K562 (cell line): ENCODE measurements around the gene ACSL6. TPM values are rescaled to one million over a fixed set of nuclear protein-coding genes. Genes with fewer than 3 reads are reported as not detected.

Experiments used
- AFF1 ChIP-seq, 2 experiments: fragments of 450-650 bp; IDR thresholded peaks; 2 replicates each; pipeline ENCODE4 v1.6.1; 2018; ENCODE audit warnings: mild to moderate bottlenecking in 2 of 2, low read depth in 1 of 2; ENCODE audit not compliant: partially characterized antibody in 2 of 2
- CHCHD3 ChIP-seq: fragments of 250-450 bp; sonication (Bioruptor Pico); IDR thresholded peaks from 2 replicates; pipeline ENCODE4 v2.1.2; 2022; ENCODE audit warnings: mild to moderate bottlenecking
- CREB3 ChIP-seq: fragments of 450-650 bp; conservative IDR thresholded peaks from 2 replicates; pipeline ENCODE4 v1.6.1; 2016; ENCODE audit warnings: missing genetic modification characterization, low read depth, mild to moderate bottlenecking, missing compliant biosample characterization, moderate library complexity
- EWSR1 ChIP-seq: fragments of 450-650 bp; IDR thresholded peaks from 2 replicates; pipeline ENCODE4 v1.6.1; 2018; ENCODE audit warnings: borderline replicate concordance, mild to moderate bottlenecking, low read depth, moderate library complexity; ENCODE audit not compliant: partially characterized antibody
- FOXK2 ChIP-seq, 2 experiments: fragments of 450-650 bp; IDR thresholded peaks in 1 of 2; conservative IDR thresholded peaks in 1 of 2; 2 replicates each; pipeline ENCODE4 v1.6.1; 2016; ENCODE audit warnings: low read depth in 2 of 2, mild to moderate bottlenecking in 1 of 2
- HDAC1 ChIP-seq, 2 experiments: fragments of 450-650 bp; IDR thresholded peaks; 2 replicates each; pipeline ENCODE4 v1.6.1; 2016 to 2017; ENCODE audit warnings: inconsistent platforms in 1 of 2, mild to moderate bottlenecking in 1 of 2, moderate library complexity in 1 of 2
- HMBOX1 ChIP-seq: sonication (generic); IDR thresholded peaks from 2 replicates; pipeline ENCODE4 v1.6.1; 2016
- IRF1 ChIP-seq: sonication (generic); formaldehyde crosslinking; IDR thresholded peaks from 2 replicates; pipeline ENCODE4 v1.8.0; 2022; ENCODE audit warnings: missing genetic modification reagents, mild to moderate bottlenecking, borderline replicate concordance
- MTA1 ChIP-seq: fragments of 450-650 bp; IDR thresholded peaks from 2 replicates; pipeline ENCODE4 v1.6.1; 2017; ENCODE audit warnings: borderline replicate concordance
- MYC ChIP-seq, 2 experiments: fragments of 250-450 bp in 1 of 2; sonication (Bioruptor Pico) in 1 of 2; IDR thresholded peaks; 2 replicates each; pipeline versions ENCODE4 v1.5.1 to v1.6.1; 2012 to 2021; ENCODE audit warnings: low read depth in 2 of 2, borderline replicate concordance in 1 of 2, improper control_type of control experiment in 1 of 2, low read length in 1 of 2, mild to moderate bottlenecking in 1 of 2, moderate library complexity in 1 of 2
- POLR3A ChIP-seq: IDR thresholded peaks from 2 replicates; pipeline ENCODE4 v1.6.1; 2011; ENCODE audit warnings: borderline replicate concordance, mild to moderate bottlenecking, moderate library complexity; ENCODE audit not compliant: insufficient read length, insufficient read depth; ENCODE audit errors: extremely low read depth
- SMC3 ChIP-seq: conservative IDR thresholded peaks from 2 replicates; pipeline ENCODE4 v1.6.1; 2011; ENCODE audit warnings: low read depth, low read length, improper control_type of control experiment; ENCODE audit not compliant: insufficient read depth
- SP2 ChIP-seq: IDR thresholded peaks from 2 replicates; pipeline ENCODE4 v1.6.1; 2011; ENCODE audit warnings: mild to moderate bottlenecking, low read depth, low read length, moderate library complexity; ENCODE audit not compliant: poor library complexity, severe bottlenecking; ENCODE audit errors: extremely low read depth
- THRAP3 ChIP-seq: fragments of 450-650 bp; IDR thresholded peaks from 2 replicates; pipeline ENCODE4 v1.6.1; 2016; ENCODE audit warnings: mild to moderate bottlenecking, inconsistent platforms, borderline replicate concordance
- ZBTB33 ChIP-seq: sonication (generic); formaldehyde crosslinking; IDR thresholded peaks from 2 replicates; pipeline ENCODE4 v1.8.1; 2023; ENCODE audit warnings: mild to moderate bottlenecking, missing genetic modification reagents
- polyA plus RNA-seq, 8 experiments: library from polyadenylated mRNA; depleted of rRNA in 4 of 8; stranded (reverse) in 5 of 8; unstranded in 3 of 8; fragments of >200 nt; fragmentation: Nextera tagmentation in 2 of 8; fragmentation: Illumina TruSeq in 1 of 8; extraction: Ambion mirVana in 2 of 8; extraction: Trizol in 1 of 8; gene quantifications; 2 replicates each; pipeline versions ENCODE4 v1.2.1 to v1.2.3, GENCODE V29; 2011 to 2014; ENCODE audit warnings: inconsistent platforms in 1 of 8, missing spikeins in 1 of 8
- total RNA-seq, 7 experiments: library from RNA; depleted of rRNA in 6 of 7; stranded (reverse); fragments of >200 nt in 6 of 7; fragmentation: Illumina TruSeq in 2 of 7; extraction: Trizol in 2 of 7; gene quantifications; 2 replicates each; pipeline versions ENCODE4 v1.2.1 to v1.2.3, GENCODE V29; 2011 to 2021; ENCODE audit warnings: low replicate concordance in 1 of 7

The ACSL6 gene
- total and polyA plus RNA-seq, 9 of the 15 experiments (the other 6 are each of a cell fraction or from before 2014, with no cell fraction given) = 0.50 to 1.5 (median 0.69) TPM

GRCh38 chr5:131996210-131997025 is 15.0 kb downstream of the ACSL6 start (continued):
- TF ChIP-seq MYC (IDR thresholded peaks at IDR 0.05; ENCODE audit: low read depth, low read length) (peak; percentile 85), MYC (CRISPR knock-in tag; IDR thresholded peaks at IDR 0.05; ENCODE audit: borderline replicate concordance, low read depth) (no peak), EWSR1 (no peak), IRF1 (CRISPR knock-in tag) (no peak), HMBOX1 (0 out of 2 replicates have a peak, but pooled peaks have one; percentile 17), THRAP3 (no peak), AFF1 (IDR thresholded peaks at IDR 0.05; ENCODE audit: low read depth in 1 of 2, partially characterized antibody in 2 of 2) (peak in 1 of 2 experiments; percentile 59), HDAC1 (IDR thresholded peaks at IDR 0.05) (peak in 1 of 2 experiments; percentile 96; a peak in 2 of 4 replicates), POLR3A (no peak), SP2 (no peak), SMC3 (no peak), MTA1 (no peak), CREB3 (tag) (0 out of 2 replicates have a peak, but pooled peaks have one; percentile 46), FOXK2 (conservative IDR thresholded peaks at IDR 0.05 in 1 of 2, IDR thresholded peaks at IDR 0.05 in 1 of 2; ENCODE audit: low read depth in 2 of 2) (peak; percentile 88 to 92), ZBTB33 (CRISPR knock-in tag) (no peak), CHCHD3 (no peak)
